ENCODE data around the gene RFTN1.

RFTN1 gene

DNA sequence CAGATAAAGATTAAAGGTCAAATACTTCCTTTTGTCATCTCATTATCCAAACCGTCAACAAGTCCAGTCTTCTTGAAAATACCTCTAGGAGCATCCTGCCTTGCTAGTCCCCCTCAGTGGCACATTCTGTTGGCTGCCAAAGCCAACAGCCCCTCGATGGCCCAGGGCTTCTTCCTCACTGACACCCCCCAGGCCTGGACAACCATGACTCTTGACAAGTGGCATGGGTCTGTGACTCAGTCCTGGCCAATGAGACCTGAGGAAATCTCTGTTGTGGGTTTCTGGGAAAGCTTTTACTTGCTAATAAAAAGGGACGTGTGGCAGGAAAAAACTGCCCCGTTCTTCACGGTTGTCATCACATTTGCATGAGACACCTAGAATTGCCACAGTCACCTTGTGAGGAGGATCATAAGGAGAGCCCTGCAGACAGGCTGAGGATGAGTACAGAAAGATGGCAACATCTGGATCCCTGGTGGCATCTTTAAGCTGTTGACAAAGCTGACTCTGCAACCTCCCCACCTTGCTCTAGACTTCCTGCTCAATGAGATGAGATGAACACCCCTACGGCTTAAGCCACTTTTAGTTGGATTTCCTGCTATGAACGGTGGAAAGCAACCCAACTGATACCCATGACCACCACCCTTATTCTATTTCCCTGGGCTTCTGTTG, 167.0 kb downstream of the RFTN1 start:
- no peak for TF ChIP-seq CTCF (IDR thresholded peaks at IDR 0.05; ENCODE audit: control insufficient read depth, insufficient read depth, low read depth, low read length, missing control alignments)
- H3K4me3 ChIP-seq (ENCODE audit: control insufficient read depth, low read depth, low read length), result no peak overlapping the region

DNA sequence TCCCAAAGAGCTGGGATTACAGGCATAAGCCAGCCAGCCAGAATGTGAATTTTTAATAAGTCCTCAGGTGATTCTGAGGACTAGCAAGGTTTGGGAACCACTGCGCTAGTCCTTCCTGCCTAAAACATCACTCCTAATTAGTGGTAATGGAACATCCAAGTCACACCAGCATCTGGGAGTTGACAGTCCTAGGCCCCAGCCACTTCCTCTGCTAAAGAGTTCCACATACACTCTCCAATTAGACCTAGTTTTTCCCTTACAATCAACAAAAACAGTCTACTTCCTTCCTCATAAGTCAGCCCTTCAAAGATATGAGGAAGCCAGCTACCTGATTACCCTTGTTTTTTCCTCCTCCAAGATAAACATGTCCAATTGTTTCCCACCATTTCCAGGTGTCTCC, 170.4 kb downstream of the RFTN1 start:
- DNase-seq (ENCODE audit: low read depth), result no peak
- no peak for TF ChIP-seq CTCF (IDR thresholded peaks at IDR 0.05; ENCODE audit: control insufficient read depth, insufficient read depth, low read depth, low read length, missing control alignments)
- H3K4me3 ChIP-seq (ENCODE audit: control insufficient read depth, low read depth, low read length), result no peak overlapping the region

More for the DNA sequence above, 167.0 kb downstream of the RFTN1 start:
- DNase-seq (ENCODE audit: low read depth), result no peak

- peak; percentile 97 for DNase-seq (ENCODE audit: low read depth)
- no peak overlapping the region for H3K4me3 ChIP-seq (ENCODE audit: control insufficient read depth, low read depth, low read length)
- TF ChIP-seq CTCF (IDR thresholded peaks at IDR 0.05; ENCODE audit: control insufficient read depth, insufficient read depth, low read depth, low read length, missing control alignments), result no peak
Measured at GRCh38 chr3:16338999-16339398, 174.5 kb downstream of the RFTN1 start.

- no peak for TF ChIP-seq CTCF (IDR thresholded peaks at IDR 0.05; ENCODE audit: control insufficient read depth, insufficient read depth, low read depth, low read length, missing control alignments)
- H3K4me3 ChIP-seq (ENCODE audit: control insufficient read depth, low read depth, low read length), result no peak overlapping the region
- DNase-seq (ENCODE audit: low read depth), result no peak
Measured at GRCh38 chr3:16337856-16338540, 175.5 kb downstream of the RFTN1 start.

DNA sequence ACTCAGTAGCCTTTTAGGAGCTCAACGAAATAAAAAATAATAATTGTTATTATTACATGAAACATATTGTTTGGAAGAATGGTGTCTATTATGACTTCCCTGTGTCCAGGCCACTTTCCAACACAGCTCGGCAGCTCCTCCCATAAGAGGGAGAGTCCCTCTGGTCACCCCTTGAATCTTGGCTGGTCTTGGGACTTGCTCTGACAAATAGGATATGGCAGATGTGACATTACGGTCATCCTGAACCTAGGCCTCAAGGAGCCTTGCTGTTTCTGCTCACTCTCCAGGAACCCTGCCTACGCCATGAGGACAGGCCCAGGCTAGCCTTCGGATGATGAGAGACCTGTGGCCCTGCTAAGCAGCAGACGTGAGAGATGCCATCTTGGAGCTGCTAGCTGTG, 176.7 kb downstream of the RFTN1 start:
- no peak for DNase-seq (ENCODE audit: low read depth)
- no peak for TF ChIP-seq CTCF (IDR thresholded peaks at IDR 0.05; ENCODE audit: control insufficient read depth, insufficient read depth, low read depth, low read length, missing control alignments)
- H3K4me3 ChIP-seq (ENCODE audit: control insufficient read depth, low read depth, low read length), result no peak overlapping the region

DNA sequence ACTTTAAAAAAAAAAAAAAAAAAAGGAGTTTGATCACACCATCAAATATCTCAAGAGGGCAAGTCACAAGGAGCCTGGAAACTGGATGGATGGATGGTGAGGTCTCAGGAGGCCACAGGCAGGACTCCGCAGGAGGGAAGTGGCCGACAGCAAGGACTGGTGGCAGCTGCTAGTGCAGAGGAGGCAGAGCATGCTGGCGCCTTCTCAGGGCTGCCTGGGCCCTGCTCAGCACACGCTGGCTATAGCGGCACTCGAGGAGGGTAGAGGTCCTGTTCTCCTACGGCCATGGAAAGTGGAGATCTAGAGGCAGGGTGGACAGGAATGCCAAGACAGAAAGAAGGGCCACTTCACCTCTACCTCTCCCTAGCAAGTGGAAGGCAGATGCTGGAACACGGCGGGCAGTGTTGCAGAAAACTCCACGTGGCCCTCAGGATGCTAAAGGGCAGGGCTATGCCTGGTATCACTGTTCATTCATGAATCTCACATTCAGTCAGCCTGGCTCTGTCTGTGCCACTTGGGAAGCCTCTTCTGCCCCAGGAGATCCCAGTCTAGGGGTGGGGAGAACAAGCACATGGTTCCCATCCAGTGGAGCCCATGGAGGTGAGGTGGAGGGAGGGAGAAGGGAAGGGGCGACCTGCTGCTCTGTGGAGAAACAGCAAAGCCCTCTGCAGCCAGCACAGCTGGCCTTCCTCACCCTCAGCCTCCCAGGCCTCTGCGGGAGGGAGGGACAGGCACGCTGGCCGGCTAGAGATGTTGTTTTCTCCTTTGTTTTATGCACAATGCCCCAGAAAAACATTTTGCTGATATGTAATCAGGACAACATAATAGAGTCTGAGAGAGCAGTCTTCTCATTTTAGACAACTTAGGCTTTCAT, 177.5 kb downstream of the RFTN1 start:
- H3K4me3 ChIP-seq (ENCODE audit: control insufficient read depth, low read depth, low read length), result no peak overlapping the region
- TF ChIP-seq CTCF (IDR thresholded peaks at IDR 0.05; ENCODE audit: control insufficient read depth, insufficient read depth, low read depth, low read length, missing control alignments), result no peak
- no peak for DNase-seq (ENCODE audit: low read depth)

Measured in AG09309 (cell line).